Ascending aorta (tissue), 2 donors: ENCODE measurements around the gene DMBT1. TPM values are rescaled to one million over a fixed set of nuclear protein-coding genes. Genes with fewer than 3 reads are reported as not detected.

Experiments
- DNase-seq, 2 donors: peaks; one replicate each; pipeline ENCODE4 v3.0.0-alpha.2; 2019; ENCODE audit warnings: low spot score in 2 of 2
- H3K27ac ChIP-seq, 2 donors: fragments of 200-600 bp; sonication (generic); one replicate each; pipeline ENCODE4 v1.5.1; 2016 to 2017; ENCODE audit warnings: mild to moderate bottlenecking in 1 of 2
- H3K27me3 ChIP-seq: fragments of 200-600 bp; sonication (generic); one replicate; pipeline ENCODE4 v1.5.1; 2017
- H3K36me3 ChIP-seq, 2 donors: fragments of 200-600 bp; sonication (generic); one replicate each; pipeline ENCODE4 v1.5.1; 2016
- H3K4me1 ChIP-seq, 2 donors: fragments of 200-600 bp; sonication (generic); one replicate each; pipeline ENCODE4 v1.5.1; 2016 to 2017; ENCODE audit warnings: mild to moderate bottlenecking in 1 of 2
- H3K4me3 ChIP-seq, 2 donors: fragments of 200-600 bp; sonication (generic); one replicate each; pipeline ENCODE4 v1.5.1; 2016 to 2017; ENCODE audit warnings: mild to moderate bottlenecking in 1 of 2
- H3K9me3 ChIP-seq, 2 donors: fragments of 200-600 bp; sonication (generic); one replicate each; pipeline ENCODE4 v1.5.1; 2016
- intact Hi-C: fragments of 100-400 bp; cut with DNase I; formaldehyde crosslinking; loops from one replicate; pipeline ENCODE4 v1.15.1; 2023
- total RNA-seq: library from RNA; depleted of rRNA; stranded (reverse); fragments of >200 nt; gene quantifications from one replicate; pipeline ENCODE4 v1.1.0, GENCODE V29; 2016
- TF ChIP-seq, protein P1 (sequence below), 3 experiments: fragments of 200-600 bp in 2 of 3; fragments of 450-650 bp in 1 of 3; sonication (generic) in 2 of 3; IDR thresholded peaks; one replicate each; pipeline ENCODE4 v1.5.1; 2016 to 2019; ENCODE audit warnings: antibody characterized with exemption in 3 of 3, mild to moderate bottlenecking in 1 of 3, moderate library complexity in 1 of 3

DMBT1 gene
- total RNA-seq, 1 donor from 2014 or later, result not detected

GRCh38 chr10:122673269-122673668 lies 112.7 kb downstream of the DMBT1 start:
- TF ChIP-seq, protein P1, sequence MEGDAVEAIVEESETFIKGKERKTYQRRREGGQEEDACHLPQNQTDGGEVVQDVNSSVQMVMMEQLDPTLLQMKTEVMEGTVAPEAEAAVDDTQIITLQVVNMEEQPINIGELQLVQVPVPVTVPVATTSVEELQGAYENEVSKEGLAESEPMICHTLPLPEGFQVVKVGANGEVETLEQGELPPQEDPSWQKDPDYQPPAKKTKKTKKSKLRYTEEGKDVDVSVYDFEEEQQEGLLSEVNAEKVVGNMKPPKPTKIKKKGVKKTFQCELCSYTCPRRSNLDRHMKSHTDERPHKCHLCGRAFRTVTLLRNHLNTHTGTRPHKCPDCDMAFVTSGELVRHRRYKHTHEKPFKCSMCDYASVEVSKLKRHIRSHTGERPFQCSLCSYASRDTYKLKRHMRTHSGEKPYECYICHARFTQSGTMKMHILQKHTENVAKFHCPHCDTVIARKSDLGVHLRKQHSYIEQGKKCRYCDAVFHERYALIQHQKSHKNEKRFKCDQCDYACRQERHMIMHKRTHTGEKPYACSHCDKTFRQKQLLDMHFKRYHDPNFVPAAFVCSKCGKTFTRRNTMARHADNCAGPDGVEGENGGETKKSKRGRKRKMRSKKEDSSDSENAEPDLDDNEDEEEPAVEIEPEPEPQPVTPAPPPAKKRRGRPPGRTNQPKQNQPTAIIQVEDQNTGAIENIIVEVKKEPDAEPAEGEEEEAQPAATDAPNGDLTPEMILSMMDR (IDR thresholded peaks at IDR 0.05), result no peak
- DNase-seq, result no peak

DNA sequence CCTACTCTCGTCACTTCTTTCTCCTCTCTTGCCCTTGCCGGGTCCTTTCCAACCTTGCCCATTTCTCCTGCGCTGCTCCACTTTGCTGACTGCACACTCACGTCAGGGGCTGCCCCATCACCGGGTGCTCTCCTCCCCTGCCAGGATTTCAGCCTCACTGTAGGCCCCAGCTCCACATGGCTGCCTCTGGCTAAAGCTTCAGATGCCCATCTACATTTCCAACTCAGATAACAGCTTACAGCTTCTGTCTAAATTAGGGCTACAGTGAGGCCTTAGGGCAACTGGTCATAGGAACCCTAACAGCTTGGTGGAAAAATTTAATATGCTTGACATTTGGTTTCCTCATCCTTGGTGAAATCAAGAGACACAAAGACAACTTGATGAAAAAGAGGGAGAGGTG lies 113.2 kb downstream of the DMBT1 start:
- Histone ChIP-seq H3K27me3 (no peaks in the 10 kb centered on the region), H3K4me1 (no peaks in the 10 kb centered on the region), H3K4me3 (no peak overlapping the region), H3K9me3 (no peaks in the 10 kb centered on the region), H3K36me3 (no peaks in the 10 kb centered on the region), H3K27ac (no peak overlapping the region)
- DNase-seq, result no peak
- intact Hi-C loops, result no loop called here
- TF ChIP-seq, protein P1 (IDR thresholded peaks at IDR 0.05), result no peak

More at GRCh38 chr10:122673269-122673668, 112.7 kb downstream of the DMBT1 start:
- Histone ChIP-seq H3K27me3 (no peaks in the 10 kb centered on the region), H3K4me1 (no peaks in the 10 kb centered on the region), H3K9me3 (no peaks in the 10 kb centered on the region), H3K27ac (no peak overlapping the region), H3K4me3 (no peak overlapping the region), H3K36me3 (no peaks in the 10 kb centered on the region)
- intact Hi-C loops, result no loop called here

DNA sequence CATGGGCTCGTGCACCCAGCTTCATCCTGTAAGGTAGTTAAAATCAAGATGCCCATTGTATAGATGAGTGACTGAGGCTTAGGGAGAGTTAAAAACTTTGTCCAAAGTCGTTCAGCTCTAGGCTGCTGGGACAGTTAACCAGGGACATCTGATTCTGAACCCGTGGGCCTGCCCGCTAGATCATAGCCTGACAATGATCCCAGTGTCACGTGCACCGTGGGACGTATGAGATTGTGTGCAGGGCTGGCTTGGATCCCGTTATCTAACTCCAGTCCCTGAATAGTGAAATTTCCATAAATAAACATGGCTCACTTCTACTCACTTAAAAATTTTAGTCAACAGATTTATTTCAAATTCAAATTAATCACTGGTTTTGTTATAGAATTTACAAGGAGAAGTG lies 114.2 kb downstream of the DMBT1 start:
- H3K36me3 ChIP-seq, result no peaks in the 10 kb centered on the region
- no peak for DNase-seq
- TF ChIP-seq, protein P1 (IDR thresholded peaks at IDR 0.05), result no peak
- no peaks in the 10 kb centered on the region for H3K27me3 ChIP-seq
- no peaks in the 10 kb centered on the region for H3K9me3 ChIP-seq
- H3K27ac ChIP-seq, result no peak overlapping the region
- H3K4me3 ChIP-seq, result no peak overlapping the region
- intact Hi-C loops, result no loop called here
- H3K4me1 ChIP-seq, result no peaks in the 10 kb centered on the region

- H3K36me3 ChIP-seq, result no peaks in the 10 kb centered on the region
- no peak for DNase-seq
- intact Hi-C loops, result no loop called here
- H3K27me3 ChIP-seq, result no peaks in the 10 kb centered on the region
- H3K4me1 ChIP-seq, result no peaks in the 10 kb centered on the region
- no peak overlapping the region for H3K4me3 ChIP-seq
- no peak overlapping the region for H3K27ac ChIP-seq
- no peaks in the 10 kb centered on the region for H3K9me3 ChIP-seq
- TF ChIP-seq, protein P1 (IDR thresholded peaks at IDR 0.05), result no peak
Measured at GRCh38 chr10:122675278-122675677, 114.7 kb downstream of the DMBT1 start.

- intact Hi-C loops, result no loop called here
- TF ChIP-seq, protein P1 (IDR thresholded peaks at IDR 0.05), result no peak
- no peak overlapping the region for H3K27ac ChIP-seq
Measured at GRCh38 chr10:122678266-122678665, 117.7 kb downstream of the DMBT1 start.

DNA sequence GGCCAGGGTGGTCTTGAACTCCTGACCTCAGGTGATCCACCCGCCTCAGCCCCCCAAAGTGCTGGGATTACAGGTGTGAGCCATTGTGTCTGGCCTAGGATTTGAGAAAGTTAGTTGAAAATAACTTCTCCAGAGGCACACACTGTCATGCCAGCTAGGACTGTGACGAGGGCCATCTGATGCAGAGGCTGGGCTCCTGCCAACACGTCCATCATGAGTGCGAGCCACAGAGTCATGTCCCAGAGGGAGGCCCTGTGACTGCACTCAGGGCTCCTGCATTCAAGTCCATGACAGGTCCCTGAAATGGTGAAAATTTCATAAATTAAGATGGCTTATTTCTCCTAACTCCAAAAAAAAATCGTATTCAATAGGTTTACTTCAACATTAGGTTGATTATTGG lies 122.0 kb downstream of the DMBT1 start:
- Histone ChIP-seq H3K36me3 (no peaks in the 10 kb centered on the region), H3K4me3 (no peak overlapping the region), H3K4me1 (no peaks in the 10 kb centered on the region), H3K27ac (no peak overlapping the region), H3K27me3 (no peaks in the 10 kb centered on the region), H3K9me3 (no peaks in the 10 kb centered on the region)
- DNase-seq, result no peak
- TF ChIP-seq, protein P1 (IDR thresholded peaks at IDR 0.05), result no peak
- intact Hi-C loops, result no loop called here

More at GRCh38 chr10:122678266-122678665, 117.7 kb downstream of the DMBT1 start:
- H3K4me1 ChIP-seq, result no peaks in the 10 kb centered on the region
- H3K36me3 ChIP-seq, result no peaks in the 10 kb centered on the region
- H3K4me3 ChIP-seq, result no peak overlapping the region
- DNase-seq, result no peak
- H3K27me3 ChIP-seq, result no peaks in the 10 kb centered on the region
- no peaks in the 10 kb centered on the region for H3K9me3 ChIP-seq
